H1 (cell line): ENCODE measurements around the gene CELF2. TPM values are rescaled to one million over a fixed set of nuclear protein-coding genes. Genes with fewer than 3 reads are reported as not detected.

ENCODE experiments used
- CTCF ChIA-PET: fragments of 300-600 bp; sonication (Branson Sonifier 250); formaldehyde crosslinking; loops from one replicate; lab custom pipeline; 2021; ENCODE audit not compliant: partially characterized antibody; lab: Charles Lee
- POLR2A ChIA-PET: fragments of 300-600 bp; sonication (Branson Sonifier 250); formaldehyde crosslinking; loops from one replicate; lab custom pipeline; 2021; ENCODE audit warnings: inconsistent platforms; ENCODE audit not compliant: partially characterized antibody; lab: Charles Lee
- DNase-seq, 2 experiments: peaks; one replicate each; pipeline versions ENCODE4 v3.0.0 to v3.0.0-alpha.2; 2010 to 2022; ENCODE audit warnings: low spot score in 2 of 2, low read depth in 1 of 2, mixed read lengths in 1 of 2
- FAIRE-seq: peaks from 2 replicates; lab custom pipeline; 2011; peaks lifted over from hg19 to GRCh38; lab: Jason Lieb, UNC
- H2AFZ ChIP-seq: 2 replicates; pipeline ENCODE4 v1.8.1; 2012; ENCODE audit warnings: low read length, inconsistent platforms
- H2AK5ac ChIP-seq: 2 replicates; pipeline ENCODE4 v1.6.1; 2013; ENCODE audit warnings: low read depth, low read length
- H2BK120ac ChIP-seq: replicated peaks from 2 replicates; pipeline ENCODE3; 2013; ENCODE audit warnings: low read depth, low read length, inconsistent platforms
- H2BK12ac ChIP-seq: 2 replicates; pipeline ENCODE4 v1.6.1; 2013; ENCODE audit warnings: low read depth, low read length
- H2BK15ac ChIP-seq: 2 replicates; pipeline ENCODE4 v1.6.1; 2013; ENCODE audit warnings: low read length
- H2BK20ac ChIP-seq: 2 replicates; pipeline ENCODE4 v1.6.1; 2013; ENCODE audit warnings: low read length
- H2BK5ac ChIP-seq: 2 replicates; pipeline ENCODE4 v1.6.1; 2013; ENCODE audit warnings: low read depth, low read length
- H3K14ac ChIP-seq: 2 replicates; pipeline ENCODE4 v1.6.1; 2013; ENCODE audit warnings: inconsistent platforms; ENCODE audit not compliant: insufficient read length
- H3K18ac ChIP-seq: 2 replicates; pipeline ENCODE4 v1.6.1; 2013; ENCODE audit warnings: low read length; ENCODE audit errors: extremely low read depth
- H3K23ac ChIP-seq: 2 replicates; pipeline ENCODE4 v1.6.1; 2013; ENCODE audit warnings: inconsistent platforms; ENCODE audit not compliant: insufficient read length
- H3K23me2 ChIP-seq: 2 replicates; pipeline ENCODE4 v1.6.1; 2013; ENCODE audit warnings: low read depth, low read length
- H3K27ac ChIP-seq: 2 replicates; pipeline ENCODE4 v1.6.1; 2011; ENCODE audit warnings: low read depth, low read length, inconsistent platforms
- H3K27me3 ChIP-seq, 4 experiments: replicated peaks in 1 of 4; 1 replicate in 1 of 4; 2 replicates in 3 of 4; pipeline versions ENCODE4 v1.6.1 to v1.8.1; 2011 to 2013; ENCODE audit warnings: low read length in 3 of 4, mild to moderate bottlenecking in 3 of 4, inconsistent platforms in 2 of 4, mixed read lengths in 2 of 4, moderate library complexity in 1 of 4; ENCODE audit not compliant: control insufficient read depth in 3 of 4, insufficient read depth in 3 of 4; ENCODE audit errors: extremely low read depth in 1 of 4
- H3K36me3 ChIP-seq, 4 experiments: 2 replicates each; pipeline versions ENCODE4 v1.6.1 to v1.8.1; 2011 to 2013; ENCODE audit warnings: mild to moderate bottlenecking in 4 of 4, low read length in 3 of 4, moderate library complexity in 2 of 4, control low read depth in 1 of 4, inconsistent platforms in 1 of 4; ENCODE audit not compliant: insufficient read depth in 4 of 4, control insufficient read depth in 2 of 4
- H3K4ac ChIP-seq: replicated peaks from 2 replicates; pipeline ENCODE3; 2013; ENCODE audit warnings: low read length, low read depth, mixed read lengths, inconsistent platforms; ENCODE audit not compliant: insufficient read length
- H3K4me1 ChIP-seq, 4 experiments: replicated peaks in 1 of 4; 1 replicate in 1 of 4; 2 replicates in 3 of 4; pipeline versions ENCODE4 v1.6.1 to v1.8.1; 2011 to 2013; ENCODE audit warnings: low read length in 3 of 4, inconsistent platforms in 2 of 4, mixed read lengths in 1 of 4; ENCODE audit not compliant: insufficient read depth in 4 of 4, control insufficient read depth in 3 of 4
- H3K4me2 ChIP-seq, 2 experiments: 2 replicates each; pipeline versions ENCODE4 v1.6.1 to v1.8.1; 2011 to 2013; ENCODE audit warnings: low read depth in 2 of 2, low read length in 2 of 2, control low read depth in 1 of 2, inconsistent platforms in 1 of 2, mild to moderate bottlenecking in 1 of 2; ENCODE audit not compliant: insufficient read depth in 1 of 2
- H3K4me3 ChIP-seq, 4 experiments: fragments of 200-600, 300-600 bp in 1 of 4; sonication (generic), shearing (Covaris generic), sonication (Bioruptor Twin) in 1 of 4; 2 replicates each; pipeline versions ENCODE4 v1.5.1 to v1.8.1; 2011 to 2016; ENCODE audit warnings: low read length in 4 of 4, low read depth in 3 of 4, control low read depth in 2 of 4, inconsistent platforms in 2 of 4, mild to moderate bottlenecking in 2 of 4, mixed read lengths in 1 of 4, moderate library complexity in 1 of 4; ENCODE audit not compliant: insufficient read depth in 2 of 4; ENCODE audit errors: extremely low read depth in 1 of 4
- H3K56ac ChIP-seq: replicated peaks from 2 replicates; pipeline ENCODE3; 2013; ENCODE audit warnings: low read depth, mild to moderate bottlenecking, mixed read lengths, low read length, inconsistent platforms; ENCODE audit not compliant: insufficient read length
- H3K79me1 ChIP-seq: 2 replicates; pipeline ENCODE4 v1.6.1; 2013; ENCODE audit warnings: low read depth, low read length, control low read depth
- H3K79me2 ChIP-seq, 2 experiments: 2 replicates each; pipeline versions ENCODE4 v1.6.1 to v1.8.1; 2012 to 2013; ENCODE audit warnings: low read length in 2 of 2, mild to moderate bottlenecking in 2 of 2, inconsistent platforms in 1 of 2; ENCODE audit not compliant: insufficient read depth in 2 of 2, control insufficient read depth in 1 of 2
- H3K9ac ChIP-seq, 4 experiments: replicated peaks in 1 of 4; 1 replicate in 1 of 4; 2 replicates in 3 of 4; pipeline versions ENCODE4 v1.6.1 to v1.8.1; 2011 to 2013; ENCODE audit warnings: low read depth in 3 of 4, low read length in 3 of 4, control low read depth in 2 of 4, mild to moderate bottlenecking in 2 of 4, moderate library complexity in 2 of 4, inconsistent platforms in 1 of 4; ENCODE audit errors: extremely low read depth in 1 of 4
- H3K9me3 ChIP-seq, 2 experiments: 2 replicates each; pipeline versions ENCODE4 v1.6.1 to v1.8.1; 2012 to 2013; ENCODE audit warnings: mild to moderate bottlenecking in 2 of 2, moderate library complexity in 2 of 2, control low read depth in 1 of 2, inconsistent platforms in 1 of 2, low read depth in 1 of 2, low read length in 1 of 2, mixed read lengths in 1 of 2; ENCODE audit not compliant: insufficient read depth in 2 of 2
- H4K20me1 ChIP-seq, 2 experiments: replicated peaks in 1 of 2; 2 replicates each; pipeline versions ENCODE3 to v1.8.1; 2011 to 2013; ENCODE audit warnings: inconsistent platforms in 2 of 2, low read length in 2 of 2, mild to moderate bottlenecking in 1 of 2; ENCODE audit not compliant: insufficient read depth in 2 of 2, control insufficient read depth in 1 of 2
- H4K5ac ChIP-seq: 2 replicates; pipeline ENCODE4 v1.6.1; 2013; ENCODE audit warnings: low read length, low read depth, mixed read lengths, inconsistent platforms; ENCODE audit not compliant: insufficient read length
- H4K8ac ChIP-seq: 2 replicates; pipeline ENCODE4 v1.8.0; 2013; ENCODE audit warnings: mild to moderate bottlenecking, moderate library complexity, low read length, inconsistent platforms; ENCODE audit not compliant: insufficient read depth; ENCODE audit errors: extremely low read depth
- H4K91ac ChIP-seq: replicated peaks from 2 replicates; pipeline ENCODE3; 2013; ENCODE audit warnings: low read length, mixed read lengths, inconsistent platforms; ENCODE audit not compliant: insufficient read length
- HDAC6 ChIP-seq: IDR thresholded peaks from one replicate; pipeline ENCODE4 v1.7.1; 2012; ENCODE audit warnings: low read depth, mild to moderate bottlenecking, inconsistent platforms, low read length, moderate library complexity
- JUN ChIP-seq: IDR thresholded peaks from 2 replicates; pipeline ENCODE4 v1.6.1; 2011; ENCODE audit warnings: low read depth, mild to moderate bottlenecking, improper control_type of control experiment, low read length
- JUND ChIP-seq: IDR thresholded peaks from 2 replicates; pipeline ENCODE4 v1.6.1; 2011; ENCODE audit warnings: mild to moderate bottlenecking, improper control_type of control experiment, low read length
- KDM4A ChIP-seq: IDR thresholded peaks from one replicate; pipeline ENCODE4 v1.7.1; 2012; ENCODE audit warnings: low read depth, mild to moderate bottlenecking, moderate library complexity, low read length, inconsistent platforms; ENCODE audit not compliant: severe bottlenecking
- NANOG ChIP-seq: IDR thresholded peaks from 2 replicates; pipeline ENCODE4 v1.6.1; 2011; ENCODE audit warnings: low read length, low read depth, mild to moderate bottlenecking, inconsistent platforms; ENCODE audit not compliant: insufficient read depth, poor library complexity, severe bottlenecking
- PHF8 ChIP-seq: fragments of 200-600 bp; sonication (generic); conservative IDR thresholded peaks from 2 replicates; pipeline ENCODE4 v1.7.1; 2012; ENCODE audit warnings: low read depth, mild to moderate bottlenecking, inconsistent platforms, low read length, moderate library complexity
- POLR2A ChIP-seq, 2 experiments: IDR thresholded peaks; 1 replicate in 1 of 2; 2 replicates in 1 of 2; pipeline ENCODE4 v1.6.1; 2011; ENCODE audit warnings: low read depth in 2 of 2, low read length in 2 of 2, mild to moderate bottlenecking in 2 of 2; ENCODE audit errors: control extremely low read depth in 1 of 2
- RXRA ChIP-seq: IDR thresholded peaks from 2 replicates; pipeline ENCODE4 v1.6.1; 2011; ENCODE audit warnings: low read depth, mild to moderate bottlenecking, low read length, moderate library complexity; ENCODE audit not compliant: insufficient read depth
- SIN3A ChIP-seq, 2 experiments: IDR thresholded peaks in 1 of 2; conservative IDR thresholded peaks in 1 of 2; 2 replicates each; pipeline ENCODE4 v1.6.1; 2011 to 2012; ENCODE audit warnings: low read length in 2 of 2, improper control_type of control experiment in 1 of 2, low read depth in 1 of 2, mild to moderate bottlenecking in 1 of 2
- SP4 ChIP-seq: IDR thresholded peaks from 2 replicates; pipeline ENCODE4 v1.6.1; 2012; ENCODE audit warnings: low read length, inconsistent platforms
- TCF12 ChIP-seq: IDR thresholded peaks from 2 replicates; pipeline ENCODE4 v1.6.1; 2011; ENCODE audit warnings: low read depth, mild to moderate bottlenecking, low read length
- WGBS, 2 experiments: shearing (Covaris generic) in 1 of 2; methylation state at CpG; one replicate each; pipeline versions ENCODE4 v1.1.6 to v1.1.7; 2013 to 2015; ENCODE audit warnings: low lambda C conversion rate in 2 of 2, mixed read lengths in 2 of 2, inconsistent platforms in 1 of 2, low coverage in 1 of 2, missing lambda C conversion rate in 1 of 2; ENCODE audit not compliant: insufficient replicate concordance in 2 of 2, insufficient coverage in 1 of 2, insufficient read length in 1 of 2; ENCODE audit errors: extremely low coverage in 1 of 2, missing lambda C conversion rate in 1 of 2; 5-methylcytosine and 5-hydroxymethylcytosine counted together
- polyA plus RNA-seq, 7 experiments: library from polyadenylated mRNA; depleted of rRNA in 3 of 7; stranded (reverse) in 5 of 7; unstranded in 2 of 7; fragments of >200 nt in 5 of 7; fragments of 200-250 nt in 2 of 7; gene quantifications; 1 replicate in 5 of 7; 2 replicates in 1 of 7; 4 replicates in 1 of 7; pipeline versions ENCODE4 v1.2.1 to v1.2.3, GENCODE V29; 2011 to 2013; ENCODE audit warnings: missing spikeins in 2 of 7, mixed read lengths in 2 of 7
- total RNA-seq: library from RNA; stranded (reverse); fragmentation: NEBNext Ultra II Directional; extraction: Animal tissue kit (Norgen Biotek cat#: 25700); gene quantifications from 2 replicates; pipeline ENCODE4 v1.2.1, GENCODE V29; 2021
- TF ChIP-seq, protein P1 (sequence below): IDR thresholded peaks from 2 replicates; pipeline ENCODE4 v1.6.1; 2012; ENCODE audit warnings: low read length, inconsistent platforms
- TF ChIP-seq, protein P2 (sequence below): IDR thresholded peaks from 2 replicates; pipeline ENCODE4 v1.6.1; 2012; ENCODE audit warnings: inconsistent platforms

CELF2 gene
- total and polyA plus RNA-seq, 2 of the 8 experiments (the other 6 are each of a cell fraction or from before 2014, with no cell fraction given): 18.3 to 22.7 TPM

DNA sequence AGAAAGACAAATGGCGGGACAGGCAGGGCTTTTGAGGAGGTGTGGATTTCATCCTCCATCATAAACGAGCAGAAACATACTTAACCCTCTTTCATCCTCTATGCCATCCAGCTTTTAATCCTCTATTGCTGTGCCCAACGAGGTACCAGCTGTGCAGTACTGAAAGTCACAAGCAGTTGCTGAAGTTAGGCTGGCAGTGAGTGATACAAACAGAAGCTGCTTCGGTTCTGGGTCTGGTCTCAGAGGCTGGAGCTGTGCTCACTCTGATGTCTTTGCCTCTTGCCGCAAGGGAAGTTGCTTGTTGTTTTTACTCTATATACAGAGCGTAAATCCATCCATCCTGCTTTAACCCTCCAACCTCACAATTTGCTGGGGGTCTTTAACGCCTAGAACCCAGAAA lies 235.2 kb downstream of the CELF2 start:
- no peak overlapping the region for H3K23ac ChIP-seq
- TF ChIP-seq NANOG: no peak
- no peak for TF ChIP-seq SIN3A (conservative IDR thresholded peaks at IDR 0.05 in 1 of 2, IDR thresholded peaks at IDR 0.05 in 1 of 2; ENCODE audit: low read depth in 1 of 2, low read length in 2 of 2)
- TF ChIP-seq KDM4A: no peak
- no peak for TF ChIP-seq PHF8
- no peak for TF ChIP-seq SP4
- TF ChIP-seq, protein P1, sequence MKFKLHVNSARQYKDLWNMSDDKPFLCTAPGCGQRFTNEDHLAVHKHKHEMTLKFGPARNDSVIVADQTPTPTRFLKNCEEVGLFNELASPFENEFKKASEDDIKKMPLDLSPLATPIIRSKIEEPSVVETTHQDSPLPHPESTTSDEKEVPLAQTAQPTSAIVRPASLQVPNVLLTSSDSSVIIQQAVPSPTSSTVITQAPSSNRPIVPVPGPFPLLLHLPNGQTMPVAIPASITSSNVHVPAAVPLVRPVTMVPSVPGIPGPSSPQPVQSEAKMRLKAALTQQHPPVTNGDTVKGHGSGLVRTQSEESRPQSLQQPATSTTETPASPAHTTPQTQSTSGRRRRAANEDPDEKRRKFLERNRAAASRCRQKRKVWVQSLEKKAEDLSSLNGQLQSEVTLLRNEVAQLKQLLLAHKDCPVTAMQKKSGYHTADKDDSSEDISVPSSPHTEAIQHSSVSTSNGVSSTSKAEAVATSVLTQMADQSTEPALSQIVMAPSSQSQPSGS: no peak
- TF ChIP-seq, protein P2, sequence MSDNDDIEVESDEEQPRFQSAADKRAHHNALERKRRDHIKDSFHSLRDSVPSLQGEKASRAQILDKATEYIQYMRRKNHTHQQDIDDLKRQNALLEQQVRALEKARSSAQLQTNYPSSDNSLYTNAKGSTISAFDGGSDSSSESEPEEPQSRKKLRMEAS: no peak
- TF ChIP-seq POLR2A (IDR thresholded peaks at IDR 0.05; ENCODE audit: control extremely low read depth in 1 of 2, low read depth in 2 of 2, low read length in 2 of 2): no peak
- TF ChIP-seq JUN: no peak
- no peak for TF ChIP-seq RXRA
- TF ChIP-seq TCF12: no peak
- no peak for TF ChIP-seq JUND
- no peak for TF ChIP-seq HDAC6

More for the DNA sequence above, 235.2 kb downstream of the CELF2 start:
- Histone ChIP-seq H3K9ac (no peak overlapping the region), H3K36me3 (0 out of 8 replicates have a peak, but pooled peaks cover 0 to 2% (median 0%) of the 10 kb centered on the region in 4 experiments), H3K4me2 (no peak overlapping the region), H2BK15ac (no peak overlapping the region), H2BK12ac (no peak overlapping the region), H3K23me2 (no peaks in the 10 kb centered on the region; the same call in 1 of the 2 replicates), H3K79me2 (no peaks in the 10 kb centered on the region), H2BK5ac (no peak overlapping the region), H4K20me1 (no peaks in the 10 kb centered on the region), H3K27me3 (no peaks in the 10 kb centered on the region), H4K8ac (no peak overlapping the region), H2AFZ (no peak overlapping the region), H4K91ac (no peak overlapping the region), H3K27ac (no peak overlapping the region), H3K18ac (no peak overlapping the region), H3K56ac (no peak overlapping the region), H3K4ac (no peak overlapping the region), H4K5ac (no peak overlapping the region), H2AK5ac (no peak overlapping the region), H2BK20ac (no peak overlapping the region), H3K4me1 (peaks cover 5 to 9% (median 6%) of the 10 kb centered on the region in 4 experiments; a peak in 5 of 7 replicates), H3K79me1 (no peaks in the 10 kb centered on the region), H2BK120ac (no peak overlapping the region), H3K14ac (no peak overlapping the region), H3K9me3 (no peaks in the 10 kb centered on the region), H3K4me3 (no peak overlapping the region)
- FAIRE-seq: no peak
- no peak for DNase-seq
- WGBS, 2 experiments: 87% methylated on average over 7 of the region's 7 CpGs; no CpG with 5 or more reads in 1 of the 2 experiments
- ChIA-PET CTCF (interaction anchor here (1.1 kb wide), 1 partner anchor 15 kb away, joined by 5 read pairs; no protein-coding TSS in a partner anchor), POLR2A (no interaction called here)
